HepG2 (cell line): ENCODE measurements around the gene TNFSF9. TPM values are rescaled to one million over a fixed set of nuclear protein-coding genes. Genes with fewer than 3 reads are reported as not detected.
A peak's percentile ranks its signal among the peaks of the same experiment; 100 is the strongest.

Source experiments
- ATAC-seq: fragments of 200-7000 bp; cut with Tn5 transposase; 3 replicates; pipeline ENCODE4 v1.9.1; 2020; ENCODE audit warnings: mild to moderate bottlenecking, moderate library complexity
- BruUV-seq: library from RNA; stranded (reverse); fragments of 400-500 nt; replicated peaks from 2 replicates; lab custom pipeline; 2021; lab: Mats Ljungman, UMichigan
- CTCF ChIA-PET: fragments of 300-600 bp; formaldehyde crosslinking; extraction: SDS; loops from one replicate; lab custom pipeline; 2021; ENCODE audit warnings: low total read pairs, inconsistent platforms, low intra/inter-chr PET ratio; lab: Yijun Ruan, JAX
- POLR2A ChIA-PET: fragments of 350-600 bp; sonication (Branson Sonifier 250); formaldehyde crosslinking; loops from one replicate; lab custom pipeline; 2020; ENCODE audit warnings: antibody characterized with exemption, inconsistent platforms; lab: Yijun Ruan, JAX
- DNase-seq: peaks from one replicate; pipeline ENCODE4 v3.0.0-alpha.2; 2015; ENCODE audit warnings: low spot score
- FAIRE-seq: peaks from 3 replicates; lab custom pipeline; 2011; peaks lifted over from hg19 to GRCh38; lab: Jason Lieb, UNC
- H2AFZ ChIP-seq: one replicate; pipeline ENCODE4 v1.6.1; 2011; ENCODE audit warnings: low read length, inconsistent platforms
- H3K27ac ChIP-seq: fragments of 300-600 bp; 3 replicates; pipeline ENCODE4 v1.8.0; 2011; ENCODE audit warnings: mixed run types, mild to moderate bottlenecking, mixed read lengths, low read length, inconsistent platforms; ENCODE audit not compliant: insufficient read depth; ENCODE audit errors: extremely low read length
- H3K27me3 ChIP-seq, 2 experiments: fragments of 200-600 bp in 1 of 2; 2 replicates in 1 of 2; 3 replicates in 1 of 2; pipeline versions ENCODE4 v1.6.0 to v1.8.0; 2011; ENCODE audit warnings: low read length in 2 of 2, mild to moderate bottlenecking in 2 of 2, moderate library complexity in 2 of 2, inconsistent platforms in 1 of 2; ENCODE audit not compliant: insufficient read depth in 2 of 2, control insufficient read depth in 1 of 2
- H3K36me3 ChIP-seq, 2 experiments: fragments of 200-600 bp in 1 of 2; replicated peaks in 1 of 2; 2 replicates in 1 of 2; 3 replicates in 1 of 2; pipeline versions ENCODE4 v1.5.1 to v1.8.0; 2011; ENCODE audit warnings: low read length in 2 of 2, inconsistent platforms in 1 of 2; ENCODE audit not compliant: insufficient read depth in 2 of 2, control insufficient read depth in 1 of 2
- H3K4me1 ChIP-seq: 2 replicates; pipeline ENCODE4 v1.5.1; 2012; ENCODE audit warnings: low read length, inconsistent platforms; ENCODE audit not compliant: insufficient read depth
- H3K4me2 ChIP-seq: 2 replicates; pipeline ENCODE4 v1.6.0; 2011; ENCODE audit warnings: low read depth, low read length, inconsistent platforms
- H3K4me3 ChIP-seq, 3 experiments: fragments of 200-600 bp in 1 of 3; sonication (generic), shearing (Covaris generic) in 1 of 3; replicated peaks in 1 of 3; 2 replicates each; pipeline ENCODE4 v1.5.1; 2011 to 2016; ENCODE audit warnings: low read length in 3 of 3, inconsistent platforms in 2 of 3, low read depth in 2 of 3, mild to moderate bottlenecking in 2 of 3, control low read depth in 1 of 3, mixed read lengths in 1 of 3; ENCODE audit not compliant: insufficient read depth in 1 of 3
- H3K79me2 ChIP-seq: one replicate; pipeline ENCODE4 v1.6.1; 2011; ENCODE audit warnings: low read length, inconsistent platforms; ENCODE audit not compliant: insufficient read depth
- H3K9ac ChIP-seq: 2 replicates; pipeline ENCODE4 v1.6.0; 2011; ENCODE audit warnings: mild to moderate bottlenecking, low read depth, low read length, inconsistent platforms; ENCODE audit not compliant: insufficient read depth
- H3K9me3 ChIP-seq: 2 replicates; pipeline ENCODE4 v1.5.1; 2012; ENCODE audit warnings: mild to moderate bottlenecking, low read length
- H4K20me1 ChIP-seq: 2 replicates; pipeline ENCODE4 v1.6.0; 2011; ENCODE audit warnings: inconsistent platforms, mild to moderate bottlenecking, low read length, moderate library complexity; ENCODE audit not compliant: insufficient read depth
- KAT8 ChIP-seq: IDR thresholded peaks from 2 replicates; pipeline ENCODE4 v1.6.1; 2016; ENCODE audit warnings: missing genetic modification reagents, missing compliant biosample characterization
- TCF12 ChIP-seq, 2 experiments: fragments of 450-650 bp in 1 of 2; sonication (generic) in 1 of 2; formaldehyde crosslinking in 1 of 2; IDR thresholded peaks; 2 replicates each; pipeline versions ENCODE4 v1.6.1 to v1.8.0; 2017 to 2022; ENCODE audit warnings: antibody characterized with exemption in 1 of 2, mild to moderate bottlenecking in 1 of 2, missing genetic modification reagents in 1 of 2, moderate library complexity in 1 of 2
- ZKSCAN8 ChIP-seq: IDR thresholded peaks from 2 replicates; pipeline ENCODE4 v1.6.1; 2016; ENCODE audit warnings: borderline replicate concordance, missing genetic modification reagents, missing compliant biosample characterization
- ZNF329 ChIP-seq: sonication (generic); formaldehyde crosslinking; IDR thresholded peaks from 2 replicates; pipeline ENCODE4 v1.9.0; 2021; ENCODE audit warnings: low read depth, mild to moderate bottlenecking, missing genetic modification reagents
- ZNF770 ChIP-seq: sonication (generic); formaldehyde crosslinking; IDR thresholded peaks from 2 replicates; pipeline ENCODE4 v1.5.0; 2020; ENCODE audit warnings: mild to moderate bottlenecking, missing genetic modification reagents
- ZNF776 ChIP-seq: sonication (generic); formaldehyde crosslinking; IDR thresholded peaks from 2 replicates; pipeline ENCODE4 v1.4.0; 2020; ENCODE audit warnings: mild to moderate bottlenecking, missing genetic modification reagents
- WGBS: methylation state at CpG from one replicate; pipeline ENCODE4 v1.1.6; 2017; ENCODE audit warnings: low lambda C conversion rate; 5-methylcytosine and 5-hydroxymethylcytosine counted together
- in situ Hi-C: cut with HindIII; loops from 2 replicates; pipeline ENCODE4 v1.10.0; 2017; ENCODE audit warnings: low pct_unique_long_range_greater_than_20kb; ENCODE audit not compliant: extremely low pct_ligation_motif_present
- intact Hi-C: fragments of 100-400 bp; cut with micrococcal nuclease; formaldehyde crosslinking; loops from one replicate; pipeline ENCODE4 v1.10.0; 2022; ENCODE audit not compliant: unreplicated experiment
- polyA plus RNA-seq, 8 experiments: library from polyadenylated mRNA; depleted of rRNA in 3 of 8; stranded (reverse) in 7 of 8; unstranded in 1 of 8; fragments of >200 nt; fragmentation: Illumina TruSeq in 4 of 8; extraction: Trizol in 4 of 8; gene quantifications; 2 replicates each; pipeline versions ENCODE4 v1.2.1 to v1.2.3, GENCODE V29; 2011 to 2016; ENCODE audit warnings: low read depth in 4 of 8, missing spikeins in 1 of 8, mixed read lengths in 1 of 8; ENCODE audit not compliant: insufficient read depth in 1 of 8
- total RNA-seq, 5 experiments: library from RNA; depleted of rRNA; stranded (reverse); fragments of >200 nt; fragmentation: Illumina TruSeq; extraction: Trizol; gene quantifications; 2 replicates each; pipeline ENCODE4 v1.2.3, GENCODE V29; 2016; ENCODE audit warnings: low read depth in 1 of 5
- TF ChIP-seq, protein P1 (sequence below): sonication (generic); IDR thresholded peaks from 2 replicates; pipeline ENCODE4 v1.6.1; 2016; ENCODE audit warnings: low read depth, borderline replicate concordance

The TNFSF9 gene
- total and polyA plus RNA-seq, 2 of the 13 experiments (the other 11 are each of a cell fraction or from before 2014, with no cell fraction given), result 1.0 to 1.8 TPM

DNA sequence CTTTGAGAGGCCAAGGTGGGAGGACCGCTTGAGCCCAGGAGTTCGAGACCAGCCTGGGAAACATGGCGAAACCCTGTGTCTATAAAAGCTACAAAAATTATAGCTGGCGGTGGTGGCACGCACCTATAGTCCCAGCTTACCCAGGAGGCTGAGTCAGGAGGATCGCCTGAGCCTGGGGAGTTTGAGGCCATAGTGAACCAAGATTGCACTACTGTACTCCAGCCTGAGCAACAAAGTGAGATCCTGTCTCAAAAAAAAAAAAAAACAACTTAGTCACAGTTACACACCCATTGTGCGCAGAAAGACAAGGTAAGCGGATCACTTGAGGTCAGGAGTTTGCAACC is 48.5 kb upstream of the TNFSF9 start:
- ChIA-PET CTCF (interaction anchor here (1.1 to 1.3 kb wide), 2 partner anchors 34 to 381 kb away, joined by 3 to 6 read pairs; no protein-coding TSS in a partner anchor), POLR2A (no interaction called here)
- DNase-seq (no peak), ATAC-seq (no peak), FAIRE-seq (no peak)
- 86% methylated on average over 8 of the region's 8 CpGs for WGBS
- Histone ChIP-seq H3K36me3 (no peaks in the 10 kb centered on the region), H3K27me3 (peaks cover 2 to 16% of the 10 kb centered on the region in 2 experiments; a peak in 3 of 5 replicates), H3K9me3 (no peaks in the 10 kb centered on the region), H3K4me1 (peaks cover 18% of the 10 kb centered on the region), H3K9ac (no peak overlapping the region), H3K4me2 (peak overlapping the region; percentile 18; the same call in 1 of the 2 replicates), H2AFZ (no peak overlapping the region), H4K20me1 (no peaks in the 10 kb centered on the region), H3K79me2 (no peaks in the 10 kb centered on the region), H3K4me3 (no peak overlapping the region), H3K27ac (no peak overlapping the region)
- intact Hi-C loops (loop anchor here (10.0 kb wide), 1 partner anchor 382 kb away; no protein-coding TSS in a partner anchor), in situ Hi-C loops (no loop called here)
- TF ChIP-seq KAT8 (no peak), ZNF770 (peak; percentile 69; the same call in 1 of the 2 replicates), TCF12 (IDR thresholded peaks at IDR 0.05) (no peak), TCF12 (CRISPR knock-in tag; IDR thresholded peaks at IDR 0.05) (no peak), ZKSCAN8 (CRISPR knock-in tag) (no peak), ZNF776 (CRISPR knock-in tag) (no peak), ZNF329 (CRISPR knock-in tag) (no peak)
- TF ChIP-seq, protein P1, sequence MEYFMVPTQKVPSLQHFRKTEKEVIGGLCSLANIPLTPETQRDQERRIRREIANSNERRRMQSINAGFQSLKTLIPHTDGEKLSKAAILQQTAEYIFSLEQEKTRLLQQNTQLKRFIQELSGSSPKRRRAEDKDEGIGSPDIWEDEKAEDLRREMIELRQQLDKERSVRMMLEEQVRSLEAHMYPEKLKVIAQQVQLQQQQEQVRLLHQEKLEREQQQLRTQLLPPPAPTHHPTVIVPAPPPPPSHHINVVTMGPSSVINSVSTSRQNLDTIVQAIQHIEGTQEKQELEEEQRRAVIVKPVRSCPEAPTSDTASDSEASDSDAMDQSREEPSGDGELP, result no peak
- BruUV-seq, result no TSS peak
